Kidney (tissue), 14 donors: ENCODE measurements around the gene CRHR2. TPM values are rescaled to one million over a fixed set of nuclear protein-coding genes. Genes with fewer than 3 reads are reported as not detected.
A peak's percentile ranks its signal among the peaks of the same experiment; 100 is the strongest.

ENCODE experiments used
- DNase-seq, 5 donors: peaks; one replicate each; pipeline ENCODE4 v3.0.0-alpha.2; 2013 to 2020
- FAIRE-seq: peaks from 2 replicates; lab custom pipeline; 2012; peaks lifted over from hg19 to GRCh38; lab: Jason Lieb, UNC
- H3K27ac ChIP-seq, 2 donors: one replicate each; pipeline ENCODE4 v1.7.0; 2013; ENCODE audit warnings: low read depth in 2 of 2, low read length in 2 of 2, inconsistent platforms in 1 of 2
- H3K27me3 ChIP-seq: one replicate; pipeline ENCODE4 v1.7.1; 2013; ENCODE audit warnings: low read length, inconsistent platforms; ENCODE audit not compliant: control insufficient read depth, insufficient read depth
- H3K36me3 ChIP-seq, 3 donors: one replicate each; pipeline versions ENCODE4 v1.7.0 to v1.7.1; 2013; ENCODE audit warnings: low read length in 3 of 3, control low read depth in 1 of 3, inconsistent platforms in 1 of 3; ENCODE audit not compliant: insufficient read depth in 3 of 3, control insufficient read depth in 2 of 3
- H3K4me1 ChIP-seq, 3 donors: one replicate each; pipeline versions ENCODE4 v1.7.0 to v1.7.1; 2013; ENCODE audit warnings: low read length in 3 of 3, inconsistent platforms in 1 of 3, low read depth in 1 of 3; ENCODE audit not compliant: control insufficient read depth in 2 of 3, insufficient read depth in 2 of 3
- H3K4me3 ChIP-seq, 3 donors: one replicate each; pipeline versions ENCODE4 v1.7.0 to v1.8.1; 2013; ENCODE audit warnings: low read length in 3 of 3, control low read depth in 1 of 3, inconsistent platforms in 1 of 3
- H3K9ac ChIP-seq, 3 donors: one replicate each; pipeline versions ENCODE4 v1.7.0 to v1.7.1; 2013; ENCODE audit warnings: low read length in 3 of 3, control low read depth in 1 of 3, inconsistent platforms in 1 of 3
- H3K9me3 ChIP-seq, 3 donors: one replicate each; pipeline versions ENCODE4 v1.7.0 to v1.7.1; 2013; ENCODE audit warnings: low read length in 3 of 3, control low read depth in 1 of 3, inconsistent platforms in 1 of 3; ENCODE audit not compliant: control insufficient read depth in 2 of 3, insufficient read depth in 1 of 3
- CTCF ChIP-seq: IDR thresholded peaks from 3 replicates; pipeline ENCODE4 v1.5.1; 2012; ENCODE audit warnings: mild to moderate bottlenecking, moderate library complexity, borderline replicate concordance; ENCODE audit not compliant: insufficient read depth; ENCODE audit errors: extremely low read depth
- intact Hi-C: fragments of 100-400 bp; cut with DNase I; formaldehyde crosslinking; loops from one replicate; pipeline ENCODE4 v1.11.1; 2022
- polyA plus RNA-seq: library from polyadenylated mRNA; stranded (reverse); fragments of 350-450 nt; fragmentation: Illumina TruSeq; extraction: RNeasy Lipid Tissue Mini Kit (QIAGEN cat#74804); gene quantifications from one replicate; pipeline ENCODE4 v1.2.3, GENCODE V29; 2014; ENCODE audit warnings: low read depth, low replicate concordance; ENCODE audit not compliant: insufficient read depth
- total RNA-seq: library from RNA; stranded (reverse); fragmentation: NEBNext Ultra II Directional; extraction: Animal tissue kit (Norgen Biotek cat#: 25700); gene quantifications from one replicate; pipeline ENCODE4 v1.2.1, GENCODE V29; 2021
- donor health status: control.
- donor health status: control.
- donor health status: control.
- donor health status: control.
- donor health status: control.
- donor health status: DM: yes; HTN: yes; CAD: no.
- donor health status: Normal renal cell carcinoma (clear cell type).

Gene CRHR2
- total and polyA plus RNA-seq, 2 donors from 2014 or later = not detected

- TF ChIP-seq CTCF = no peak
- Histone ChIP-seq H3K36me3 (no peaks in the 10 kb centered on the region), H3K4me1 (no peaks in the 10 kb centered on the region), H3K27me3 (no peaks in the 10 kb centered on the region), H3K27ac (no peak overlapping the region), H3K4me3 (no peak overlapping the region), H3K9me3 (no peaks in the 10 kb centered on the region), H3K9ac (no peak overlapping the region)
- no peak for FAIRE-seq
- intact Hi-C loops = no loop called here
- DNase-seq = peak in 1 of 5 donors; percentile 45
Observed at GRCh38 chr7:30727061-30727945, 45.0 kb upstream of the CRHR2 start.

- Histone ChIP-seq H3K9ac (no peak overlapping the region), H3K9me3 (no peaks in the 10 kb centered on the region), H3K36me3 (no peaks in the 10 kb centered on the region), H3K27ac (no peak overlapping the region), H3K4me1 (no peaks in the 10 kb centered on the region), H3K27me3 (no peaks in the 10 kb centered on the region), H3K4me3 (no peak overlapping the region)
- intact Hi-C loops = no loop called here
- FAIRE-seq = no peak
- TF ChIP-seq CTCF = no peak
- DNase-seq = peak in 1 of 5 donors; percentile 45
Observed at GRCh38 chr7:30726296-30727006, 44.2 kb upstream of the CRHR2 start.

- Histone ChIP-seq H3K4me1 (no peaks in the 10 kb centered on the region), H3K4me3 (no peak overlapping the region), H3K27ac (no peak overlapping the region), H3K36me3 (no peaks in the 10 kb centered on the region), H3K9me3 (no peaks in the 10 kb centered on the region), H3K9ac (no peak overlapping the region), H3K27me3 (no peaks in the 10 kb centered on the region)
- intact Hi-C loops = no loop called here
- FAIRE-seq = no peak
- peak in 1 of 5 donors; percentile 8 for DNase-seq
- TF ChIP-seq CTCF = no peak
Observed at GRCh38 chr7:30723776-30724175, 41.5 kb upstream of the CRHR2 start.
